NCI-H128 (cell line): ENCODE measurements around the gene EIF2D.
"Not testable (repeated sequence)": the region's sequence is repeated elsewhere in the genome, so short reads cannot be mapped to it uniquely, and the experiment has no call there.

Source experiments
- DNase-seq: peaks from one replicate; lab custom pipeline; 2025; ENCODE audit not compliant: unreplicated experiment; lab: John Stamatoyannopoulos, UW

EIF2D gene, protein sequence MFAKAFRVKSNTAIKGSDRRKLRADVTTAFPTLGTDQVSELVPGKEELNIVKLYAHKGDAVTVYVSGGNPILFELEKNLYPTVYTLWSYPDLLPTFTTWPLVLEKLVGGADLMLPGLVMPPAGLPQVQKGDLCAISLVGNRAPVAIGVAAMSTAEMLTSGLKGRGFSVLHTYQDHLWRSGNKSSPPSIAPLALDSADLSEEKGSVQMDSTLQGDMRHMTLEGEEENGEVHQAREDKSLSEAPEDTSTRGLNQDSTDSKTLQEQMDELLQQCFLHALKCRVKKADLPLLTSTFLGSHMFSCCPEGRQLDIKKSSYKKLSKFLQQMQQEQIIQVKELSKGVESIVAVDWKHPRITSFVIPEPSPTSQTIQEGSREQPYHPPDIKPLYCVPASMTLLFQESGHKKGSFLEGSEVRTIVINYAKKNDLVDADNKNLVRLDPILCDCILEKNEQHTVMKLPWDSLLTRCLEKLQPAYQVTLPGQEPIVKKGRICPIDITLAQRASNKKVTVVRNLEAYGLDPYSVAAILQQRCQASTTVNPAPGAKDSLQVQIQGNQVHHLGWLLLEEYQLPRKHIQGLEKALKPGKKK

DNA sequence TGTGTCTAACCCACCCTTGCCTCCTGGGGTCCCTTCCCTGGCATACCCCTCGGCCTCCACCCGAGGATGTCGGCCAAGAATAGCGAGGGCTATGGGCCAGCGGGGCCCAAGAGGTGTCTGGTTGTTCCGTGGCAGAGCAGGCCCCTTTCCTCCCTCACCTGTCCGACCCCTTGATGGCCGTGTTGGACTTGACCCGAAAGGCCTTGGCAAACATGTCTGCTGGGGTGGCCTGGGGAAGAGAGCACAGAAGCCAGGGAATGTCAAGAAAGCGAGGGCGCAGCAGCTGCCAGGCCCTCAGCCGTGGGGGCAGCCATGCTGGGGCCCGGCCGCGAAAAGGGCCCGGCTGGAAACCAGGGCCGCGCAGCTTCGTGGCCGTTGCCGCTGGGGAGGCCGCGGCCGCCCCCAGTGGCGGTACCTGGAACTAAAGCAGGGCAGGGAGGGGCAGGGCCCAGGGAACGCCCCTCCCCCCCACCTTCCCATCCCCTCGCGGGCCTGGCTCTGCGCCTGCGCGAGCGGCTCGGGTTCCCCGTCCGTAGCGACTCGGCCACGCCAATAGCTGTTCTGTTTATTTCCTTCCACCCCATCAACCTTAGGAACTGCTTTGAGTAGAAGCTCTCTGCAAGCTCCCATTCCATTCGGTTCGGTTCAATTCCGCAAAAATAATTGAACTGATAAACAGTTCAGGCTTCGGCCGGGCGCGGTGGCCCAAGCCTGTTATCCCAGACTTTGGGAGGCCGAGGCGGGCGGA lies at the start of gene EIF2D:
Gene EIF2D (minus strand): TSS at position 337 of the 748 bp plus-strand sequence. CDS start 123 bp downstream, at position 214.
- DNase-seq = peak; percentile 84

DNA sequence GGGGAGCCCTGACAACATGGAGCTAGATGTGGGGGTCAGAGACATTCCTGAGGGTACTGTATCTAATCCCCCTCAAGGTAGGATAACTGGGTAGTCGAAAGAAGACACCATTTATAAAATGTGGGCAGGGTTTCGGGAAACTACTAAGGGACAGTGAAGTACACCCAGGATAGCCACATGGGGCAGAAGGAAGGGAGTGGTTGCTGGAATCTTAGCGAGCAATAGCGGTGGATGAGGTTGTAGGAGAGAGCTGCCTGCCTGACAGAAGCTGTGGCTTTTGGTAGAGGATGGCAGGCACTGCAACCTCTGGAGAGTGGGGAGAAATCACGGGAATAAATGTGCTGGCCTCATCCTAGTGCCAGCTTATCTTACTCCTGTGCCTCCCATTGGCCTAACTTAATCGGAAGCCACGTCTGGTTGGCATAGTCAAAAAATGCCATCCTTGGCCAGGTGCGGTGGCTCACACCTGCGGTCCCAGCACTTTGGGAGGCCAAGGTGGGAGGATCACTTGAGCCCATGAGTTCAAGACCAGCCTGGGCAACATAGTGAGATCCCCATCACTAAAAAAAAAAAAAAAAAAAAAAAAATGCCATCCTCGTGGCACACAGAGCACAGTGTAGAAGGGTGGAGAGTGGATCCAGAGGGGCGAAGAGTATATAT lies 49.0 kb upstream of the EIF2D start:
- no peak for DNase-seq

DNA sequence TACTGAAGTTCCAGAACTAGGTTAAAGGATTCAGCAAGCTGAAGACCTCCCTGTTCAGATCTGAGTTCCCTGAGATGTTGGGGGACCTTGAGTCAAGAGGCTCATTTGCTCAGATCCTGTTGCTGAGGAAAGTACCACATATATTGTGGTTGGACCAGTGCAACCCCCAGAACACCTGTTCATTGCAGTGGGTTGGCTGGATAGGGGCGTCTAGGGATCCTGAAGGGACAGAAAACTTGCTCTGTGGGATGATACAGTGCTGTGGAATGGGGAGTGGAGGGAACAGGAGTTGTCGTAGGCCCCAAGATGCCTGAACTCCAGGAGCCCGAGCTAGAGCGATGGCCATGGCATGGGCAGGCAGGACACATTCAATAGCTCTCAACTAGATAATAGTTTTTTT lies 47.9 kb upstream of the EIF2D start:
- DNase-seq = no peak

DNA sequence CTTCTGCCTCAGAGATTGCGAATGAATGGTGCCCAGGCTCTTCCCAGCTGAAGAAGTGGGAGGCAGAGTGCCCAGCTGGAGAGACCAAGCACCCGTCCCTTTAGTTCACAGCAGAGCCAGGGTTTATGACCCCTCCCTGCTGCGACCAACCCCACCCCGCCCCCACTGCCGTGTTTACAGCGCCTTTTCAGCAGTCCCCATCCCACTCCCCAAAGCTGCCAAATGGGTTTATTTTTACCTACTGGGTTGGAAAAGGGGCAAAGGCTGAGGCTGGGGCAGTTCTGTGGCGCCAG lies 46.7 kb upstream of the EIF2D start:
- no peak for DNase-seq

DNA sequence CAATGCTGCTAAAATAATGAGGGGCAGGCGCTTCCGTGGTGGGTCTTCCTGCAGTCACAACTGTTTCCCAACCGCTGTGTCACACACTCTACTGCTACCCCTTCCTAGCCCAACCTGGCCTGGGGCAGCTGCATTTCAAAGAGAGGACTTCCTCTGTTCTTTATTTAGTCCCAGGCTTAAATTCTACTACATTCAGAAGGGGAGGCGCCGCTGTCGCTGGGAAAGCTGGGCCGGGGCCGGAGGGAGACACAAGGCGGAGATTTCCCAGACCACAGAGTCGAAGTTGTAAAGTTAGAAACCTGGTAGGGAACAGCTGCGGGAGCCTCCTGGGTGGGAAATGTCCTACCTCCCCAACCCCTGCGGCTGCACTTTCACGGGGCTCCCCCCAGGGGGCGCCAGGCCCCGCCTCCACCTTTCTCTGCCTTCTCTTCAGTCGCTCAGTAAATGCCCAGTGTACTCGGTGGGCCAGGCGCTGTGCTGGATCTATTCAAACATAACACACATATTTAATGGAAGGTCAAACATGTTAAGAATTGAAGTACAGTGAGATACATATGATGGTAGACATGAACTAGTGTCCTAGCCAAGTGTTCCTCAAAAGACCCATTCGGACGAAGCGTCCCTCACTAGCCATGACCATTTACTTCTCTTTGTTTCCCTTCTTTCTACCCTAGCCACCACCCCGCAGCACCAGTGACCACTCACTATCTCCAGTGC lies 46.2 kb upstream of the EIF2D start:
- no peak for DNase-seq

DNA sequence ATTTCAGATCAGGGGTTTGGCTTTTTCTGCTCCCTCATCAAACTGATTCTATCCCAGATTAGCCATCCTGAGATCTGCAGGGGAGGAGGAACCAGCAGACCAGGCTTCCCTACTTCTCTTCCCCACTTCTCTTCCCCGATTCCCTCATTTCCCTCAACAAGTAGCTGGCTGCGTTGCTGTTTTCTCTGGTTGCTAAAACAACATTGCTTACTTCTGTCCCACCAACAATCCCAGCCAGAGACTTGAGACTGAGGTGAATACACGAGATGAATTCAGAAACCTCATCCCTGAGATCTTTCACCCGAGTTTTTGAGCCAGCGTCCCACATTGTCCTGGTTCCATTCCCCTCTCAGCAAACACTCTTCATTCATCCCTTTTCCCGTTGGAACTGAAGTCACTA lies 45.5 kb upstream of the EIF2D start:
- no peak for DNase-seq

DNA sequence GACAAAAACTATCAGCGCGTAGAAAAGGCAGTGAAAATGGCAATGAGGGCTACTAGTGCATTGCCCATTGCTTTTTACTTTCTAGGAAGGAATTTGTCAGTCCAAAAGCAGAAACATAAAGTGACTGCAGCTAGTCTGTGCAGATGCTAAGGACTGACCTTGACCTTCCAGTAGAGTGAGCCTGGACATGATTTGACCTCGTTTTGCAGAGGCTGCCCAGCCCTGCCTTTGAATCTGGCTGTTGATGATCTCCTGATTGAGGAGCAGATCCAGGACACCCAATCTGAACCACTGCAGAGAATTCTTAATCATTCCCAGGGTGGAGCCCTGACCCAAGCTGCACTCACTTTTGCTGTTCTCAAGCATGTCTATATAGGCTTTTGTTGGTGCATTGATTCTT lies 44.7 kb upstream of the EIF2D start:
- DNase-seq = no peak

DNA sequence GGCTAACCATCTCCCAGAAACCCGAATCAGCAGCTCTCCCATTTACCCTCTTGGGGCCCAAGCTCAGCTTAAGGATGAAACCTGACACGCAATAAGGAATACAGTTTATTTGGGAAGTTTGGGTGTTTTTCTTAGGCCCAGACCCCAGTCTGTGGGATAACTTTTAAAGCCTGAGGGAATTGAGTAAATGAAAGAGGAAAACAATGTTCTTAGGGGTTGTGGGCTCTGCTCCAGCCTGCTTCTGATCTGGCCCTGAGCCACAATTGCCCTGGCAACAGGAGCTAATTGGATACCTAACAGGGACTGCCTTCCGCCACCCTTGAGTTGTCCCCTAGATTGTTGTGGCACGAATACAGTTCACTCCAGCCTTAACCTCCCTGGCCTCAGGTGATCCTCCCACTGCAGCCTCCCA lies 43.2 kb upstream of the EIF2D start:
- DNase-seq = peak; percentile 45

DNA sequence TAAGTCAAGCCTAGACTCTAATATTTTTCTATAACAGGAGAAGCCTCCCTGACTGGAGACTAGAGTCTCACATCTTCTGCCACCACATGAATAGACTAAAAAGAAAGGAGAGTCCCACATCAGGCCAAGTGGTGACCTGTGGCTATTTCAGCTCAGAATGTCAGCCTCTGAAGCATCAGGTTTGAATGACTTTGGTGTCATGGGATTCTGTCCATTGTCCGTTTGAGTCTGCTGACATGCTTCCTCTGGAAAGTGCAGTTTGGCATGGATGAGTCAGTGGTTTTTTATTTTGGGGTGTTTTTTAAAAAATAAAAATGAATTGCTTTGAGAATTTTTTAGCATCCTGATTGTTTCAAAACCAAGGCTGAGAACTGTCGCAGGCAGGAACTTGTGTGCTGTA lies 42.6 kb upstream of the EIF2D start:
- DNase-seq = no peak

DNA sequence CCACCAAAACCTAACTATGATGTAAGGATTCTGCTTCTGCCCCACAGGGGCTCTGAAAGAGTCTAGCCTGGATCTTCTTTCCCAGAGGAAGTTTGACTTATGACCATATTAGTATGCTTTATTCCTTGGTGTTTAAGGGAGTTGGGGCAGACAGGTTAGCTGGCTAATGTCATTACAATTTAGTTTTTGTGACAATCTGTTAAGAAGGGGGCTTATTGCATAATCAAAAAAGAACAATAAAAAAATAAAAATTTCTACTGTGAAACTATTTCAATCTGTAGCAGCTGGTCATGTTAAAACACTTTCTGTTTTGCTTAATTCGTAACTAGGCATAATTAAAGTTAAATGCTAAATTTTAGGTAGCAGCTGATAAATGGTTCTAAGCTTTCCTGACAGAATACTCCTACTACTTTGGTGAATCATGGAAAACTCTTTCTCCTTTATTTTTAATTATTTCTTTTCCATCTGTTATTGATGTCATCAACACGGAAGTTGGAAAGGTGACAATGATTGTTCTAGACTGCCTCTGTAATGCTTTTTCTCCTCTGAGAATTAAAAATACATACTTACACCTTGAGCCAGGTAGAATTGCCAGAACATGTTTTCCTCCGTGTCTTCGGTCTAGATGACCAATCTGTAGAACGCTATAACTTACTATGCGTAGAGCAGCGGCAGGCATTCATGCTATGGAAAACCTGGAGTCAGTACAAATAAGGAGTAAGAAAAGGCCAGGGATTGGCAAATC lies 41.6 kb upstream of the EIF2D start:
- no peak for DNase-seq

DNA sequence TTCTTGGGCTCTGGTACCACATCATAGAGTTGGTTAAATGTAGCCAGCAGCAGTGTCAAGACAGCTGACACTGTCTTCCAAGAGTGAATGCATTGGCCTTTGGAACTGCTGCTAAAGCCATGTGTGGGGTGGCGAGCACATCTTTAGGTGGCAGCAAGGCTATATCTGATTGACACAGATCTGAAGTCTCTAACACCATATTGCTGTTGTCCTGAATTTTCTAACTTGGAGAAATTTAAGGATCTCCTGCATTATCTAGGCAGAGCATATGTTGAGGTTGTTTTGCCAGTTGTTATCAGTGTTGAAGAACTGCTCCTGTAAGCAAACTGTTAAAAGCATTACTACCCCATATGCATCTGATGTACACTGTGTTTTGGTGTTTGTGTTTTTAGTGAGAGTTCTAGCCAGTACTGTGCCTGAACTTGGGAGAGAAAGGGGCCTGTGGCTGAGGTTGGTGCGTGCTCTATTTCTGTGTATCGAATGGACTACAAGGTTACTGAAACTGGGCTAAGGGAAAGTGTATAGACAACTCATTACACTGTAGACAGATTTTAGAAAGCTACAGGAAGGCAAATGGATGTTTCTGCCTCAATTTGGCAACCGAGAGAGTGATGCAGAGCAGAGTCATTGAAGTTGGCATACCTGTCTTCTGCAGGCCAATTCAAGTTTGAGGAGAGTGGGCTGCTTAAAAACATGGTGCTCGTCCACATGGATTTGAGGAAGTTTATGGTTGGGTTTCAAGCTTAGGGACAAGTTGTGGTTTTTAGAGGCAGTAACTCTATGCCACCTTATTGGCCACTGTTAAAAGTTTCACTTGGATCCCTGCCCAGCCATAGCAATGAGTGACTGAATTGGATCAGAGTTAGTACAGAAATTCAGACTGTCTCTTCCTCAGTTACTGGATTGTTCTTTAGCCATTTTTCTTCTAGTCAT lies 40.0 kb upstream of the EIF2D start:
- no peak for DNase-seq

DNA sequence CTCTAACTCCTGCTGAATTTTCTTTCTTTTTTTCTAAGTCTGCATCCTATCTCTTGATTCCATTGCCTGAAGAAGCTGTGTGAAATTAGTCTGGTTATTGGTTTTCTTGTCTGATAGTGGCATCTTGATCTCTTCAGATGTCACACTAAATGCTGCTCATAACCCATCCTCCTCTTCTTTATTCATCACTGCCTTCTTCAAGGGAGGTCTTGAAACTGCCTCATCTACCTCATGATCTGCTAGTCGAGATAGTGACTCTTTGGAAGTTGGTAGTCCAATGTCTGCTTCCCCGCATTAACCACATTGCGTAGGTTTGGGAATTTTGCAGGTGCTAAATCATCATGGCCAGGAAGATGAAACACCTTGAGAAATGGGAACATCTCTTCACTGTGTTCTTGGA lies 38.7 kb upstream of the EIF2D start:
- no peak for DNase-seq

DNA sequence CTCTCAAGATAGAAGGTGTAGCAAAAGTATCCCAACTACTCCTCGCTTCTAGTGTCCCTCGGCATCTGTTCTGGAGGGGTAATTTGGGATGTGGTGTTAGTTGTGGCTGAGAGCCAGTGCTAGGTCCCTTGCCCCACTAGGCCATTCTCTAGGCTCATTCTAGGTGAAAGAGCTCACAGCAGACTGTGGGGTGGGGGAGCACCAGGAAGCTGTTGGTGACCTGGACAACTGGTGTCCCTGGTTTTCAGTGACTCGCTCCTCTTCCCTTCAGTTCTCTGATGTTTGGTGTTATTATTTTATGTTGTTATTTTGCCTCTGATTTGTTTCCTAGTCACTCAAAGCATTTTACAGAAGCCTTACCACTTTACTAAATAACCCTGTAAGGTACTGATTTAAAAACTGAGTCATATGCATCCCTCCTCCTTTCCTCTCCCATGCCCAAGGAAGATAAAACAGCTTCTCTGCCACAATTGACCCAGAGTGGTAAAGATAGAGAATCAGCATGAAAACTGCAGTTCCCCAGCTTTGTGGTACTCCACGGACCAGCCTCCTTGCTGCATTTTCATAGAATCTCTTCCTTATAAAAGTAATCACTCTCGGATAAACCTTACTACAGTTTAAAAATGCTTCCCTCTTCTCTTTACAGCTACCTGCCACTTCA lies 37.1 kb upstream of the EIF2D start:
- no peak for DNase-seq

DNA sequence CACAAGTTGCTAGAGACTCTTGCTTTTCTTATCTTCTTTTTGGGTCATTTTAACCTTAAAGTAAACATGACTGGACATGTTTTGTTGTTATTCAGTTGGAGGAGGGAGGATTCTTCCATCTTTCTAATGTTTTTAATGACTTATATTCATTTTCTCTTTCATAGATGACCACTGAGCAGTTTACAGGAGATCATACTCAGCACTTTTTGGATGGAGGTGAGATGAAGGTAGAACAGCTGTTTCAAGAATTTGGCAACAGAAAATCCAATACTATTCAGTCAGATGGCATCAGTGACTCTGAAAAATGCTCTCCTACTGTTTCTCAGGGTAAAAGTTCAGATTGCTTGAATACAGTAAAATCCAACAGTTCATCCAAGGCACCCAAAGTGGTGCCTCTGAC lies 35.0 kb upstream of the EIF2D start:
- no peak for DNase-seq

DNA sequence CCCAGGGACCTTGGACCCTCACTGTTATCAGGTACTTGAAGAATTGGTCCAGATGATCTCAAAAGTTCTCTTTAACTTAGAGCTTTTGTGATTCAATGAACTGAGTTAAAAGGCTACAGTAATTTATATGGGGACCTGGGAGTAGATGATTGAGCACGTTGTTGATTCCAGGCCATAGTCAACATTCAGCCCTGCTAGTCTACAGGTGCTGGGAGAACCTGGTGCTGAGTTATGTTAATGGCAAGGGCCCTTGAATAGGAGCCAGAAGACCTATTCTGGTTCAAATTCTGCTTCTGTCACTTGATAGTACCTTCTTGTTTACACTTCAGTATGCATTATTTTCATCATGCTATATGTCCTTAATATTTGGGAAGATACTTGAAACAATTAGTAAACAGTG lies 34.2 kb upstream of the EIF2D start:
- DNase-seq = no peak

DNA sequence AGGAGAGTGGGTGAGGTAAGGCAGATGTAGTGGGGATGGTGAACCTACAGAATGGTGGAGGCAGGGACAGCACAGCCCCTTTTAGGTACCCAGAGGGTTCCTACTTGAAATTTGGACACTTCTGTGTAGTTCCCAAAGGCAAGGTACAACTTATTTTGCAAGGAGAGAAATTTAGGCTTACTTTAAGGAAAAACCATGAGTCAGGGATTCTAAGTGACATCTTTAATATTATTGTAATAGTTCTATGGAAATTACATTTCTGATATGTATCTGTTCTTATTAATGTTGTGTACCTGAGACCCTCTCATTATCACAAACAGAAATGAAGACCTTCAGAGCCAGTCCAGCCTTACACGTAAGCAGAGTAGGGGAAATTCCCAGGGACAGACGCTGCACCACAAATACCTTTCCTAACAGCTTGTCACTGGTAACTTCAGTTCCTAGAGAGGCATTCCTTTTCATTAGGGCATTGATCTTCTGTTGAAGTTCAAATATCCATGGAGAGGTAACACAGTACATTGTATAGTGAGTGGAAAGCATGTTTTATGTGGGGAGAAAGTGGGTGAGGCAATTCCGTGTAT lies 30.9 kb upstream of the EIF2D start:
- no peak for DNase-seq

DNA sequence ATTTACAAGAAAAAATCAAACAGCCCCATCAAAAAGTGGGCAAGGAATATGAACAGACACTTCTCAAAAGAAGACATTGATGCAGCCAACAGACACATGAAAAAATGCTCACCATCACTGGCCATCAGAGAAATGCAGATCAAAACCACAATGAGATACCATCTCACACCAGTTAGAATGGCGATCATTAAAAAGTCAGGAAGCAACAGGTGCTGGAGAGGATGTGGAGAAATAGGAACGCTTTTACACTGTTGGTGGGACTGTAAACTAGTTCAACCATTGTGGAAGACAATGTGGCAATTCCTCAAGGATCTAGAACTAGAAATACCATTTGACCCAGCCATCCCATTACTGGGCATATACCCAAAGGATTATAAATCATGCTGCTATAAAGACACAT lies 29.8 kb upstream of the EIF2D start:
- DNase-seq = not testable (repeated sequence)

DNA sequence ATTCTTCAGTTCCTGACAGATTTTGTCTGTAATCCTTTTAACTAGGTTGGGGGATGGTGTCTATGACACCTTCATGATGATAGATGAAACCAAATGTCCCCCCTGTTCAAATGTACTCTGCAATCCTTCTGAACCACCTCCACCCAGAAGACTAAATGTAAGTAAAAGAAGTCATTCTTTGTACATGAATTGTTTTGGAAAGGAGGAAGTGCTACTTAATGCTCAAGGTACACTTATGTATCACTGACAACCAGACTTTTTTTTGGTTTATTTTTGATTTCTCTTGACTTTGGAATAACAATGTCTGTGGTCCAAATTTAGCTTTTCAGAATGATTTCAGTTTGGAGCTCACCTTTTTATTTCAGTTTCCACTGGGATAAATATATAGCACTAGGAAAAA lies 25.3 kb upstream of the EIF2D start:
- DNase-seq = no peak

DNA sequence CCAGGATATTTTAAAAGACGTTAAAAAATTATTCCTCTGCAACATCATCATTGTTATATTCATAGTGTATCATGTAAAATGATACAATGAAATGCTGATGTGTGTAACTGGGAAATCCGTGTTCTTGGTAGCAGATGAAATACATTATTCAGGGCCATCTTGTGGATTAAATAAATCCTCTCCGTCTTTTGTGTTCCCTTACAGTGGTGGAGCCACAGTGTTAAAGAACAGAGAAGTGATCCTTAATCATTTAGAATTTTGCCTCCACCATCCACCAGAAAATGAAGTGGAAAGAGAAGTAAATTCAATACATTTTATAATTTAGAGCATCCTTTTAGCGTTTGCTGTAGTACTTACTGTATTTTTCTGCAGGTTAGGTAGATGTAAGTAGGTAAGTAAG lies 24.4 kb upstream of the EIF2D start:
- no peak for DNase-seq
